ENCODE results near the gene HCN1.

HCN1 gene

DNA sequence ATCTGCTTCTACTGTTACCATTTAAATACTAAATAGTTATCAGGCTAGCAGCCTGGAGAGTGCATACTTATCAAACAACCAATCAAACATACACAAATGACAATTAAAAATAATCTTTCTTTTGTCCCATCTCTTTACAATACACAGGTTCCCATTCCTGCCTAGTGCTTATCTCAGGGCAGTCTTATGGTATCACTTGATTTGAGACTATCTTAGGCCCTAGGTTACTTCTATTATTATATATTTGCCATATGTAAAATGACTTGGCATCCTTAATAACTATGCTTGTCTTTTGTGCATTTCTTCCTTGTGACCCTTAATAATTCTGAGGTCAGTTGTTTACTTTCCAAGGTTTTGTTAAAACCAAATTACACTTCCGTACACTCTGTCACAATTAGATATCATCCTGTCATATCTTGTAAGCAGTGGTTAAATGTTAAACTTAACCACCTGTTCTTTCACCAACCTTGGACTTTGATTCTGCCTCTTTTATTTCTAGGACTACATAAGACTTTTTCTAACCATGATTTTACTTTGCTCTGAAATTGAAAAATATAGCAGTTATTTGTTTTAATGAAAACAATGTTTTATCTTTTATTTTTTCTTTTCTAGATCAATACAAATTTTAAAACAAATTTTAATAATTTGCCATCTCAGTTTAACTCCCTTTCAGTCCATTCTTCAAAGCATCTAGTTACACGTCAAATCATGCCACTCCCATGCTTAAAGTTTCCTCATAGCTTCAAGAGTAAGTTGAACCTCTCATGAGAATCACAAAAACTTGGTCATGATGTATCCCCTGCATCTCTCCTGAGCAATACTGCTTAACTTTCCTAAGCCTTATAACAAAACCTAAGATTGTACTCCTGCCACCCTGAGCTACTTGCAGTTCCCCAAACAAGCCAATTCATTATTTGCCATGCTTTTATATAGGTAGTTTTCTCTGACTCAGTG, 281.3 kb downstream of the HCN1 start:
- DNase-seq (ENCODE audit: low read depth), result no peak
- no peak overlapping the region for H3K4me3 ChIP-seq (ENCODE audit: low read depth, low read length)
- TF ChIP-seq, protein P1, sequence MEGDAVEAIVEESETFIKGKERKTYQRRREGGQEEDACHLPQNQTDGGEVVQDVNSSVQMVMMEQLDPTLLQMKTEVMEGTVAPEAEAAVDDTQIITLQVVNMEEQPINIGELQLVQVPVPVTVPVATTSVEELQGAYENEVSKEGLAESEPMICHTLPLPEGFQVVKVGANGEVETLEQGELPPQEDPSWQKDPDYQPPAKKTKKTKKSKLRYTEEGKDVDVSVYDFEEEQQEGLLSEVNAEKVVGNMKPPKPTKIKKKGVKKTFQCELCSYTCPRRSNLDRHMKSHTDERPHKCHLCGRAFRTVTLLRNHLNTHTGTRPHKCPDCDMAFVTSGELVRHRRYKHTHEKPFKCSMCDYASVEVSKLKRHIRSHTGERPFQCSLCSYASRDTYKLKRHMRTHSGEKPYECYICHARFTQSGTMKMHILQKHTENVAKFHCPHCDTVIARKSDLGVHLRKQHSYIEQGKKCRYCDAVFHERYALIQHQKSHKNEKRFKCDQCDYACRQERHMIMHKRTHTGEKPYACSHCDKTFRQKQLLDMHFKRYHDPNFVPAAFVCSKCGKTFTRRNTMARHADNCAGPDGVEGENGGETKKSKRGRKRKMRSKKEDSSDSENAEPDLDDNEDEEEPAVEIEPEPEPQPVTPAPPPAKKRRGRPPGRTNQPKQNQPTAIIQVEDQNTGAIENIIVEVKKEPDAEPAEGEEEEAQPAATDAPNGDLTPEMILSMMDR (IDR thresholded peaks at IDR 0.05; ENCODE audit: insufficient read depth, low read depth, low read length, missing control alignments), result no peak

DNA sequence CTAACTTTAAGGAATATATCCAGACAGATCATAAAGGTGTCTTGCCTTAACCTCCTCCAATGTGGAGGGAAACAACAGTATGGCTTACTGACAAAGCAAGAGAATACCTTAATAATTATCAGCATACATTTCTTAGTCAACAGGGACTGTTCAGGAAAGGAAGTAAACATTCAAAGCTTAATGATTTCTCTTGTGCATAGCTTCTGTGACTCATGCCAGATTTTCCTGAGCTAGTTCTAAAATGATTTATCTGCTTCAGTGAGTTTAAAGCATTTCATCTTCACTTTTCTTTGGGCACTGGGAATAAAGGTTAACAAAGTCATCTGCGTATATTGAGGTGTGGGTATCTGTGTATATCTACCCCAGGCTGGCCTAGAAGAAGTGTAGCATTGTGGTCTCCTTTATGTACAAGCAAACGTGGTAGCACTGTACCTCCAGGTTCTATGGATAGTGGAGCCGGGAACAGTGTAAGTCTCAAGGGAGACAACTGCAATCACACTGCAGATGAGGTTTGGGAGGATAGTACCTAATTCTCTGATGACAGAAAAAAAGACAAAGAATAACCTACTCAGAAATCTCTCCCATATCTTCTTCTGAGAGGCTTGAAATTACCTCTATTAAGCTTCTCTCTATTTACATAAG, 284.1 kb downstream of the HCN1 start:
- DNase-seq (ENCODE audit: low read depth), result no peak
- H3K4me3 ChIP-seq (ENCODE audit: low read depth, low read length), result no peak overlapping the region
- TF ChIP-seq, protein P1 (IDR thresholded peaks at IDR 0.05; ENCODE audit: insufficient read depth, low read depth, low read length, missing control alignments), result no peak

DNA sequence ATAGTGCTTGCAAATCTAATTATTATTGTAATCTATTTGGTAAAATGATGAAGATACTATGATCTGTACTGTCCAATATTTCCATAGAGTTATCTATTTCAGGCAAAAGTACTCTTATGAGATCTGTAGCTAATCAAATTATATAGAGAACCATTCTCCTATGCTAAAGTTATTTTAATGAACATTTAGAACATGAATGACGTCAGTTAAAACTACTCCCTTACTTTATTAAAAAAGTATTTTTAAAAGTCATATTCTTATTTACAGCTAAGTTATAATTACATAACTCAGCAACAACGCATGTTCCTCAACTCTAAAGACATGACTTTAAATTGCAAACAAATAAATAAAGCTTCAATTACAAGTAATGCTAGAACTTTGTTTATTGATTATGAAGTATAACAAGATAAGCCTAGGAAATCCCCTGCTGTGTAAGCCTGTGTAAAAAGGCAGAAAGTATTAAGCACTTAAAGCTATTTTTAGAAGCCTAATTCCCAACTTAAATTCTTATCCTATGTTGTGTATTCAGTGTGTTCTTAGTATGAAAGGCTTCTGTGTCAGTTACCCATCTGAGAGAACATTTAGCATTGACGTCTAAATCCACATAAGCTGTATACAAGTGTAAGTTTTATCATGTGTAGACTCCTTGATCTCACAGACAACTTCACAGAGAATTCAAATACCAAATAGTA, 285.7 kb downstream of the HCN1 start:
- H3K4me3 ChIP-seq (ENCODE audit: low read depth, low read length), result no peak overlapping the region
- no peak for DNase-seq (ENCODE audit: low read depth)
- TF ChIP-seq, protein P1 (IDR thresholded peaks at IDR 0.05; ENCODE audit: insufficient read depth, low read depth, low read length, missing control alignments), result no peak

DNA sequence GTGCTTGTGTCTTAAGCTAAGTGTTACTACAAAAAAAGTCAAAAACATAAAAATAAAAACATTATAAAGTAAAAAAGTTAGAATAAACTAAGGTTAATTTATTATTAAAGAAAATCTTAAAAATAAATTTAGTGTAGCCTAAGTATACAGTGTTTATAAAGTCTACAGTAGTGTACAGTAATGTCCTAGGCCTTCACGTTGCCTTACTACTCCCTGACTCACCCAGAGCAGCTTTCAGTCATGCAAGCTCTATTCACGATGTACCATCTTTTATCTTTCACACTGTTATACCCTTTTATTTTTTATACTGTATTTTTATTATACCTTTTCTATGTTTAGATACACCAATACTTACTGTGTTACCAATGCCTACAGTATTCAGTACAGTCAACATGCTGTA, 288.1 kb downstream of the HCN1 start:
- H3K4me3 ChIP-seq (ENCODE audit: low read depth, low read length), result no peak overlapping the region
- TF ChIP-seq, protein P1 (IDR thresholded peaks at IDR 0.05; ENCODE audit: insufficient read depth, low read depth, low read length, missing control alignments), result no peak
- no peak for DNase-seq (ENCODE audit: low read depth)

DNA sequence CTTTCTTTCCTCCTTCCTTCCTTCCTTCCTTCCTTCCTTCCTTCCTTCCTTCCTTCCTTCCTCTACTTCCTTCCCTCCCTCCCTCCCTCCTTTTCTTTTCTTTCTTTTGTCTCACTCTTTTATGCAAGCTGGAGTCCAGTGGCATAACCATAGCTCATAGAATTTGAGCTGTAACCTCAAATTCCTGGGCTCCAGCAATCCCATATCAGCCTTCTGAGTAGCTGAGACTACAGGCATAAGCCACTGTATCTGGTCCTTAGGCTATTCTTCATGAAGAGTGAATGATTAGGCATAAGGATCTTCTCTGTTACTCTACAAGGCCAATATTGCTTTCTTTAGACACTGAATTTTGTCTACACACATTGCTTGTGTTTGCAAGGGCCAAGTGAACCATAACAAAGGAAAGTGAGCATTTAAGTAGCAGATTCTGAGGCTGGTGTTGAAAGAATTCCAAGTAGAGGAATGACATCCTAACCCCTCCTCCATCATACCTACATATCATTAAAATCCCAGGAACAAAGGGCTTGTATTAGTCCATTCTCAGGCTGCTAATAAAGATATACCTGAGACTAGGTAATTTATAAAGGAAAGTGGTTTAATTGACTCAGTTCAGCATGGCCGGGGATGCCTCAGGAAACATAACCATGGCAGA, 293.2 kb downstream of the HCN1 start:
- TF ChIP-seq, protein P1 (IDR thresholded peaks at IDR 0.05; ENCODE audit: insufficient read depth, low read depth, low read length, missing control alignments), result no peak
- no peak for DNase-seq (ENCODE audit: low read depth)
- H3K4me3 ChIP-seq (ENCODE audit: low read depth, low read length), result no peak overlapping the region

DNA sequence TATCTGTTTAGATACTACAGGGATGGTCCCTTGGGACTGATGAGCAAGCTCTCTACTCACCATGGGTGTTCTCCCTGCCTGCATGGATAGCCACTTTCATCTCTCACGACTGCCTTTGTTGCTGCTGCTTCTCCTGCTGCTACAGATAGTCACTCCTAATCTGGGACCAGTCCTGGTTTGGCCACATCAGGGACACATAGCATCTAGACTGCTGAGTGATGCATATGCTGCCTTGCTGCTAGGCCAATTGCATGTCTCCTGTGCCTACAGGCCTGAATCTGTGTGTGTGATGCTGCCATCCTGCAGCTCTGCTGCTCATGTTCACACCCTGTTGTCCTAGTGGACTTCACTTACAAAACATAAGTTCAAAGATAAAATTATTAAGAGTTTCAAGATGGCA, 297.1 kb downstream of the HCN1 start:
- DNase-seq (ENCODE audit: low read depth), result no peak
- TF ChIP-seq, protein P1 (IDR thresholded peaks at IDR 0.05; ENCODE audit: insufficient read depth, low read depth, low read length, missing control alignments), result no peak

More for the DNA sequence above, 297.1 kb downstream of the HCN1 start:
- H3K4me3 ChIP-seq (ENCODE audit: low read depth, low read length), result no peak overlapping the region

All from GM12865 (cell line).